Measurements from ENCODE around the gene MRLN.

The MRLN gene

GRCh38 chr10:59781511-59781910 lies 28.3 kb upstream of the MRLN start:
- TF ChIP-seq, protein P1, sequence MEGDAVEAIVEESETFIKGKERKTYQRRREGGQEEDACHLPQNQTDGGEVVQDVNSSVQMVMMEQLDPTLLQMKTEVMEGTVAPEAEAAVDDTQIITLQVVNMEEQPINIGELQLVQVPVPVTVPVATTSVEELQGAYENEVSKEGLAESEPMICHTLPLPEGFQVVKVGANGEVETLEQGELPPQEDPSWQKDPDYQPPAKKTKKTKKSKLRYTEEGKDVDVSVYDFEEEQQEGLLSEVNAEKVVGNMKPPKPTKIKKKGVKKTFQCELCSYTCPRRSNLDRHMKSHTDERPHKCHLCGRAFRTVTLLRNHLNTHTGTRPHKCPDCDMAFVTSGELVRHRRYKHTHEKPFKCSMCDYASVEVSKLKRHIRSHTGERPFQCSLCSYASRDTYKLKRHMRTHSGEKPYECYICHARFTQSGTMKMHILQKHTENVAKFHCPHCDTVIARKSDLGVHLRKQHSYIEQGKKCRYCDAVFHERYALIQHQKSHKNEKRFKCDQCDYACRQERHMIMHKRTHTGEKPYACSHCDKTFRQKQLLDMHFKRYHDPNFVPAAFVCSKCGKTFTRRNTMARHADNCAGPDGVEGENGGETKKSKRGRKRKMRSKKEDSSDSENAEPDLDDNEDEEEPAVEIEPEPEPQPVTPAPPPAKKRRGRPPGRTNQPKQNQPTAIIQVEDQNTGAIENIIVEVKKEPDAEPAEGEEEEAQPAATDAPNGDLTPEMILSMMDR (IDR thresholded peaks at IDR 0.05; ENCODE audit: low read depth, low read length), result no peak
- no peak for DNase-seq (ENCODE audit: low read depth, low spot score)
- in situ Hi-C loops (cut with HindIII; ENCODE audit: low sequenced_read_pairs), result no loop called here

DNA sequence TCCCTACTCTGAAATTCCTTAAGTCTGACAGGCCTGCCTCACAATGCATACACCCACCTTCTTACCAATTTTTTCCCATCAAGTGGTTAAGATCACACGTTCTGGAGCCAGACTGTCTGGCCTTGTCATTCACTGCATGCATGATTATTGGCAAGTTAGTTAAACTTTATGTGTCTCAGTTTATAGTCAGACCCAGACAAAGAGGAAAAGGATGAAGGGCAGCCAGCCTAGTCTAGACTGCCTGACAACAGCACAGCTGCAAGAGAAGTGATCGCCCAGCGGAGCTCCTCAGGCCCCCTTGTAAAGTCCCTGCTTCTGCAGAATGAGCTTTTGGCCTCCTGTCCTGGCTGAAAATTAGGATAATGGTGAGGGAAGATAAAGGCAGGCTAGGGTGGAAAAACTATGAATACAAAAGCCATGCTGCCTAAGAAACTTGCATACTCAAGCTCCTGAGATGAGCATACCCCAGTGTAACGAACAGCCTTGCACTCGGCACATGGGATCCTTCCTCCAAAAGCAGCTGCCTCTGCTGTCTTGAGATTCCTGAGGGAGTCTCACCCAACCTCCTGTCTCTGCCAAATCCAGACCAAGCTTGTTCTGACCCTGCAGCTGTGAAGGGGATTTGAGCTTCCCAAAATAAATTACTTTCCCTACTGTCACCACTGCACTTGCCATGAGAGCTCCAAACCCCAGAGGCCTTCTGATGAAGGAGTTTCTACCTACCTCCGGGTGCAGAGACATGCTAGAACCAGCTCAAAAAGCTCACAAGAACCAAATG lies 26.7 kb upstream of the MRLN start:
- TF ChIP-seq, protein P1 (IDR thresholded peaks at IDR 0.05; ENCODE audit: low read depth, low read length), result no peak
- in situ Hi-C loops (cut with HindIII; ENCODE audit: low sequenced_read_pairs), result no loop called here
- H3K4me3 ChIP-seq (ENCODE audit: low read depth, low read length), result no peak overlapping the region
- DNase-seq (ENCODE audit: low read depth, low spot score), result peak; percentile 35

More at GRCh38 chr10:59781511-59781910, 28.3 kb upstream of the MRLN start:
- no peak overlapping the region for H3K4me3 ChIP-seq (ENCODE audit: low read depth, low read length)

DNA sequence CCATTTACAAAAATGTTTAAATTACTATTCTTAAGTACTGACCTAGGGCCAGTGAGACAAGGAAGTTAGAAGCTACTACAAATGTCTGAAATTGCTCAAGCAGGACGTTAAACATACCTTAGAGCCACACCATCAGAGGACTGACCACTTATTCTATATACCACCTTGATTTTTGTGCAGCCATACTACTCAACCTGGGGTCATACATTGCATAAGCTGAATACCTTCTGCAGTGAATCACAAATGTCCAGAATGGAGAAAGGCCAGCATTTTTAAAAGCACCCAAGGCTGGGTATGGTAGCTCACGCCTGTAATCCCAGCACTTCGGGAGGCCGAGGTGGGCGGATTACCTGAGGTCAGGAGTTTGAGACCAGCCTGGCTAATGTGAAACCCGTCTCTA lies 21.2 kb upstream of the MRLN start:
- no peak overlapping the region for H3K4me3 ChIP-seq (ENCODE audit: low read depth, low read length)
- in situ Hi-C loops (cut with HindIII; ENCODE audit: low sequenced_read_pairs), result no loop called here
- TF ChIP-seq, protein P1 (IDR thresholded peaks at IDR 0.05; ENCODE audit: low read depth, low read length), result no peak
- no peak for DNase-seq (ENCODE audit: low read depth, low spot score)

DNA sequence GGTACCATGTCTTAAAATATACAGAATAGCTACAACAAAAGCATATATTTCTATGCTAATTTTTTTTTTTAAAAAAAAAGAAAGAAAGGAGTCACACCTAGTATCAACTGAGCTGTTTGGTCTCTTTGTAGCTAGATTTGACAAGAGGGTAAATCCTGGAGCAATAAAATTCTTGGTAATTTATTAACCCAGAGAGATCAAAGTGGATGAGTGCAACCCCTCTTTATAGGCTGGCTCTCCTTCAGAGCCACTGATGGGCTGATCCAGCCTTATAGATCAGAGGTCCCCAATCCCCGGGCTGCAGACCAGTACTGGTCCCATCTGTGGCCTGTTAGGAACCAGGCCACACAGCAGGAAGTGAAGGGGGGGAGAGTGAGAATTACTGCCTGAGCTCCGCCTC lies 19.8 kb upstream of the MRLN start:
- no peak for DNase-seq (ENCODE audit: low read depth, low spot score)
- in situ Hi-C loops (cut with HindIII; ENCODE audit: low sequenced_read_pairs), result no loop called here
- H3K4me3 ChIP-seq (ENCODE audit: low read depth, low read length), result no peak overlapping the region
- TF ChIP-seq, protein P1 (IDR thresholded peaks at IDR 0.05; ENCODE audit: low read depth, low read length), result no peak

GRCh38 chr10:59771162-59771807 lies 18.0 kb upstream of the MRLN start:
- DNase-seq (ENCODE audit: low read depth, low spot score), result no peak
- in situ Hi-C loops (cut with HindIII; ENCODE audit: low sequenced_read_pairs), result no loop called here
- TF ChIP-seq, protein P1 (IDR thresholded peaks at IDR 0.05; ENCODE audit: low read depth, low read length), result no peak
- no peak overlapping the region for H3K4me3 ChIP-seq (ENCODE audit: low read depth, low read length)

DNA sequence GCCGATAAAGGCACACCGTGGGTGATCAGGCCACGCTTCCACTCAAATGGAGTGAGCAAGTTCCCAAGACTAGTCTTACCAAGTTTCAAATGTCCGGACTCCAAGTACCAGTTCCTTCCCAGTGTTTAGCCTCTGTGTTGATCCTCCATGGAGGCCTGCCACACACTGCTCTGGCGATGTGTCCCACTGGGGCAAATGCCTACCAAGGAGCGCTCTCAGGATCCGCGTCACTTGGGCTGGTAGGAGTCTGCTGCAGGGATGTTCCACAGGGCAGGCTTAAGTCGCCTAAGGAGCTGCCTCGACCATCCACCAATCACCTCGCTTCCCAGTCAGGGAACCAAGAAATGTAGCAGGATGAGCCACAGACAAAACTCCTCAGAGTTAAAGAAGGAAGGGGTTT lies 17.4 kb upstream of the MRLN start:
- no peak for DNase-seq (ENCODE audit: low read depth, low spot score)
- in situ Hi-C loops (cut with HindIII; ENCODE audit: low sequenced_read_pairs), result no loop called here
- TF ChIP-seq, protein P1 (IDR thresholded peaks at IDR 0.05; ENCODE audit: low read depth, low read length), result no peak
- H3K4me3 ChIP-seq (ENCODE audit: low read depth, low read length), result no peak overlapping the region

All from astrocyte of the spinal cord (primary cell).